DND-41 (cell line): Measurements from ENCODE around the gene TYR.

Experiments used
- ATAC-seq: fragments of 200-7000 bp; cut with Tn5 transposase; 3 replicates; pipeline ENCODE4 v1.9.1; 2021; ENCODE audit warnings: low read depth; ENCODE audit not compliant: insufficient read depth
- DNase-seq: peaks from one replicate; pipeline ENCODE4 v3.0.0-alpha.2; 2020
- H2AFZ ChIP-seq: 2 replicates; pipeline ENCODE4 v1.6.0; 2012; ENCODE audit warnings: low read depth, low read length
- H3K27ac ChIP-seq: 2 replicates; pipeline ENCODE4 v1.5.1; 2012; ENCODE audit warnings: low read length, inconsistent platforms
- H3K27me3 ChIP-seq: fragments of 200-600 bp; sonication (generic); 2 replicates; pipeline ENCODE4 v1.6.0; 2012; ENCODE audit warnings: low read length, mild to moderate bottlenecking, inconsistent platforms; ENCODE audit not compliant: insufficient read depth, poor library complexity
- H3K36me3 ChIP-seq: 2 replicates; pipeline ENCODE4 v1.5.1; 2012; ENCODE audit warnings: low read length, inconsistent platforms; ENCODE audit not compliant: insufficient read depth
- H3K4me1 ChIP-seq: 2 replicates; pipeline ENCODE4 v1.5.1; 2012; ENCODE audit warnings: mild to moderate bottlenecking, low read length; ENCODE audit not compliant: insufficient read depth
- H3K4me2 ChIP-seq: 2 replicates; pipeline ENCODE4 v1.6.0; 2012; ENCODE audit warnings: mild to moderate bottlenecking, moderate library complexity, low read length, inconsistent platforms; ENCODE audit not compliant: insufficient read depth
- H3K4me3 ChIP-seq, 2 experiments: fragments of 200-600 bp in 1 of 2; shearing (Covaris generic) in 1 of 2; 2 replicates each; pipeline ENCODE4 v1.5.1; 2012 to 2016; ENCODE audit warnings: inconsistent platforms in 2 of 2, low read length in 2 of 2, mild to moderate bottlenecking in 2 of 2, low read depth in 1 of 2, moderate library complexity in 1 of 2
- H3K79me2 ChIP-seq: 2 replicates; pipeline ENCODE4 v1.6.0; 2012; ENCODE audit warnings: low read length, inconsistent platforms; ENCODE audit not compliant: insufficient read depth
- H3K9ac ChIP-seq: 2 replicates; pipeline ENCODE4 v1.6.0; 2012; ENCODE audit warnings: low read depth, mild to moderate bottlenecking, inconsistent platforms, low read length, moderate library complexity
- H3K9me3 ChIP-seq: 2 replicates; pipeline ENCODE4 v1.5.1; 2012; ENCODE audit warnings: low read length, moderate library complexity, mild to moderate bottlenecking, inconsistent platforms; ENCODE audit not compliant: insufficient read depth, severe bottlenecking
- H4K20me1 ChIP-seq: 2 replicates; pipeline ENCODE4 v1.6.0; 2012; ENCODE audit warnings: low read length; ENCODE audit not compliant: insufficient read depth
- CTCF ChIP-seq: IDR thresholded peaks from 2 replicates; pipeline ENCODE4 v1.5.1; 2012; ENCODE audit warnings: borderline replicate concordance, low read length, moderate library complexity, mild to moderate bottlenecking; ENCODE audit not compliant: poor library complexity, severe bottlenecking; ENCODE audit errors: extremely low read depth
- EZH2 ChIP-seq: IDR thresholded peaks from 3 replicates; pipeline ENCODE4 v1.6.1; 2012; ENCODE audit warnings: borderline replicate concordance, low read depth, mild to moderate bottlenecking, moderate library complexity, low read length, inconsistent platforms; ENCODE audit not compliant: severe bottlenecking

TYR gene

DNA sequence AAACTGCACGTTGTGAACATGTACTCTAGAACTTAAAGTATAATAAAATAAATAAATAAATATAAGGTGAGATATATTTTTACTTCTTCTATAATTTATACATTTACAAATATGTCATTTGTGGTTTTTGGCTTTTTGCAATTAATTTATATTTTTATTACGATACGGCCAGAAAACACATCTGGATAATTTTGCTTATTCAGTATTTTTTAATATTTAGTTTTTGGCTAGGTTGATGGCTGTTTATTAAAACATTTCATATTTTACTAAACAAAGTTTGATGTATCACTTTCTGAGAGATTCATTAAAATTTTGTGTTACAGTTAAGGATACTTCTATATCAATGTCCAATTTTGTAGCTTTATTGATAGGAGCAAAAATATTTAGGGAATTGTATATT, 15.7 kb upstream of the TYR start:
- H3K27ac ChIP-seq, result no peak overlapping the region
- no peak overlapping the region for H3K4me2 ChIP-seq
- ATAC-seq (no peak), DNase-seq (no peak)
- H3K9ac ChIP-seq, result no peak overlapping the region
- H3K4me1 ChIP-seq, result no peaks in the 10 kb centered on the region
- no peaks in the 10 kb centered on the region for H3K9me3 ChIP-seq
- H3K36me3 ChIP-seq, result no peaks in the 10 kb centered on the region
- H3K27me3 ChIP-seq, result no peaks in the 10 kb centered on the region
- no peak for TF ChIP-seq EZH2
- TF ChIP-seq CTCF, result no peak
- no peak overlapping the region for H2AFZ ChIP-seq
- no peaks in the 10 kb centered on the region for H3K79me2 ChIP-seq
- H4K20me1 ChIP-seq, result no peaks in the 10 kb centered on the region
- H3K4me3 ChIP-seq, result no peak overlapping the region

GRCh38 chr11:89163686-89164085, 14.0 kb upstream of the TYR start:
- H3K4me3 ChIP-seq, result no peak overlapping the region

DNA sequence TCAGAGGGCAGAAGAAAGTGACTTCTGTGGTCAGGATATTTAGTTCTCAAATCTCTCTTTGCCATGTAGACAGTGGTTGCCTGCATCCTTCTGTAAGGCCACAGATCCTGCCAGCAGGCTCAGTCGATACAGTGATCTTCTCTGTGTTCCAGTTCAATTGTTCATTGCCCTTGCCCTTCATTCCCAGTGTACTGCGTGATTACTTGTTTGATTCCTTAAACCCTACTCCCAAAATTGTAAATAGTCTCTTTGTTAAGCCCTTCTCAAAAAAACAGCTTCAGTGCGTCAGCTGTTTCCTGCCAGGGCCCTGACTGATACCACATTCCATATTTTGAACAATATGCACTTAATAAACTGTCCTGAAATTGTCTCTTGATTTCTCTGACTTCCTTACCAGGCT, 9.3 kb upstream of the TYR start:
- Histone ChIP-seq H3K9me3 (no peaks in the 10 kb centered on the region), H3K9ac (no peak overlapping the region), H4K20me1 (no peaks in the 10 kb centered on the region), H2AFZ (no peak overlapping the region), H3K79me2 (no peaks in the 10 kb centered on the region), H3K4me3 (no peak overlapping the region), H3K36me3 (no peaks in the 10 kb centered on the region), H3K4me2 (no peak overlapping the region), H3K27me3 (no peaks in the 10 kb centered on the region), H3K4me1 (no peaks in the 10 kb centered on the region), H3K27ac (no peak overlapping the region)
- no peak for ATAC-seq
- TF ChIP-seq CTCF (no peak), EZH2 (no peak)
- no peak for DNase-seq

More at GRCh38 chr11:89163686-89164085, 14.0 kb upstream of the TYR start:
- ATAC-seq (no peak), DNase-seq (no peak)
- Histone ChIP-seq H3K79me2 (no peaks in the 10 kb centered on the region), H3K4me2 (no peak overlapping the region), H3K27ac (no peak overlapping the region), H4K20me1 (no peaks in the 10 kb centered on the region), H3K27me3 (no peaks in the 10 kb centered on the region), H3K9me3 (no peaks in the 10 kb centered on the region), H3K36me3 (no peaks in the 10 kb centered on the region), H3K9ac (no peak overlapping the region), H2AFZ (no peak overlapping the region), H3K4me1 (no peaks in the 10 kb centered on the region)
- TF ChIP-seq CTCF (no peak), EZH2 (no peak)

- Histone ChIP-seq H3K27ac (no peak overlapping the region), H4K20me1 (no peaks in the 10 kb centered on the region), H3K27me3 (no peaks in the 10 kb centered on the region), H3K9ac (no peak overlapping the region), H3K4me2 (no peak overlapping the region), H3K36me3 (no peaks in the 10 kb centered on the region), H3K4me1 (no peaks in the 10 kb centered on the region; the same call in 1 of the 2 replicates), H3K79me2 (no peaks in the 10 kb centered on the region), H3K4me3 (no peak overlapping the region), H3K9me3 (no peaks in the 10 kb centered on the region), H2AFZ (no peak overlapping the region)
- no peak for DNase-seq
- TF ChIP-seq CTCF, result no peak
- no peak for ATAC-seq
Measured at GRCh38 chr11:89175796-89176195, 1.9 kb upstream of the TYR start.
